Fibroblast of lung (primary cell): Measurements from ENCODE around the gene SLC16A8. TPM values are rescaled to one million over a fixed set of nuclear protein-coding genes. Genes with fewer than 3 reads are reported as not detected.

Source experiments
- DNase-seq, 2 donors: peaks; one replicate each; pipeline versions ENCODE4 v3.0.0 to v3.0.0-alpha.2; 2010; ENCODE audit warnings: low read depth in 2 of 2
- H2AFZ ChIP-seq: 2 replicates; pipeline ENCODE4 v1.5.1; 2012; ENCODE audit warnings: low read length, control low read depth, inconsistent platforms
- H3K27ac ChIP-seq: 2 replicates; pipeline ENCODE4 v1.5.1; 2011; ENCODE audit warnings: low read length, control low read depth; ENCODE audit not compliant: insufficient read depth
- H3K27me3 ChIP-seq: 2 replicates; pipeline ENCODE4 v1.5.1; 2011; ENCODE audit warnings: mild to moderate bottlenecking, low read length; ENCODE audit not compliant: control insufficient read depth, insufficient read depth
- H3K36me3 ChIP-seq: 2 replicates; pipeline ENCODE4 v1.5.1; 2011; ENCODE audit warnings: low read length; ENCODE audit not compliant: control insufficient read depth, insufficient read depth
- H3K4me1 ChIP-seq: 2 replicates; pipeline ENCODE4 v1.5.1; 2011; ENCODE audit warnings: low read length; ENCODE audit not compliant: control insufficient read depth, insufficient read depth; ENCODE audit errors: extremely low read depth
- H3K4me2 ChIP-seq: 2 replicates; pipeline ENCODE4 v1.5.1; 2011; ENCODE audit warnings: low read length, control low read depth; ENCODE audit not compliant: insufficient read depth; ENCODE audit errors: extremely low read depth
- H3K4me3 ChIP-seq, 4 experiments: fragments of 200-600 bp in 1 of 4; sonication (generic) in 1 of 4; replicated peaks in 1 of 4; 2 replicates each; pipeline ENCODE4 v1.5.1; 2011 to 2016; ENCODE audit warnings: low read length in 4 of 4, low read depth in 3 of 4, mild to moderate bottlenecking in 3 of 4, control low read depth in 2 of 4, inconsistent platforms in 1 of 4, mixed read lengths in 1 of 4; ENCODE audit not compliant: insufficient read depth in 1 of 4; ENCODE audit errors: control extremely low read depth in 1 of 4
- H3K79me2 ChIP-seq: 2 replicates; pipeline ENCODE4 v1.5.1; 2012; ENCODE audit warnings: mild to moderate bottlenecking, low read length, inconsistent platforms; ENCODE audit not compliant: control insufficient read depth, insufficient read depth
- H3K9ac ChIP-seq: 2 replicates; pipeline ENCODE4 v1.5.1; 2011; ENCODE audit warnings: mild to moderate bottlenecking, low read length, control low read depth; ENCODE audit not compliant: insufficient read depth
- H3K9me3 ChIP-seq: 2 replicates; pipeline ENCODE4 v1.5.1; 2012; ENCODE audit warnings: low read depth, low read length; ENCODE audit not compliant: control insufficient read depth, insufficient read depth
- H4K20me1 ChIP-seq: 2 replicates; pipeline ENCODE4 v1.5.1; 2011; ENCODE audit warnings: low read length; ENCODE audit not compliant: control insufficient read depth, insufficient read depth; ENCODE audit errors: extremely low read depth
- CTCF ChIP-seq, 2 donors: IDR thresholded peaks in 1 of 2; conservative IDR thresholded peaks in 1 of 2; 1 replicate in 1 of 2; 2 replicates in 1 of 2; pipeline ENCODE4 v1.5.1; 2011 to 2012; ENCODE audit warnings: low read length in 2 of 2, control low read depth in 1 of 2, inconsistent platforms in 1 of 2, low read depth in 1 of 2, mild to moderate bottlenecking in 1 of 2
- EZH2 ChIP-seq: IDR thresholded peaks from 2 replicates; pipeline ENCODE4 v1.5.1; 2012; ENCODE audit warnings: low read length, control low read depth, mild to moderate bottlenecking; ENCODE audit errors: missing control alignments
- polyA plus RNA-seq, 2 donors: library from polyadenylated mRNA; depleted of rRNA in 1 of 2; stranded (reverse) in 1 of 2; unstranded in 1 of 2; fragments of >200 nt; gene quantifications; 2 replicates each; pipeline ENCODE4 v1.2.1, GENCODE V29; 2011 to 2012; ENCODE audit warnings: missing spikeins in 1 of 2
- total RNA-seq: library from RNA; depleted of rRNA; stranded (reverse); fragments of >200 nt; gene quantifications from 2 replicates; pipeline ENCODE4 v1.2.1, GENCODE V29; 2014

Gene SLC16A8
- total and polyA plus RNA-seq, 2 donors (not counting 1 experiment from before 2014, with no cell fraction given) = under 0.01 TPM; not detected in 1

GRCh38 chr22:38114484-38115398, 30.8 kb upstream of the SLC16A8 start:
- Histone ChIP-seq H3K9me3 (no peaks in the 10 kb centered on the region), H3K4me3 (no peak overlapping the region), H3K36me3 (no peaks in the 10 kb centered on the region), H4K20me1 (no peaks in the 10 kb centered on the region), H3K27me3 (no peaks in the 10 kb centered on the region), H3K4me1 (no peaks in the 10 kb centered on the region), H2AFZ (no peak overlapping the region), H3K4me2 (no peak overlapping the region), H3K9ac (no peak overlapping the region), H3K79me2 (no peaks in the 10 kb centered on the region), H3K27ac (no peak overlapping the region)
- DNase-seq = peak; percentile 65 to 77
- TF ChIP-seq EZH2 (no peak), CTCF (conservative IDR thresholded peaks at IDR 0.05 in 1 of 2, IDR thresholded peaks at IDR 0.05 in 1 of 2; ENCODE audit: low read depth in 1 of 2, low read length in 2 of 2) (peak; percentile 91 to 93)

GRCh38 chr22:38112381-38112780, 28.4 kb upstream of the SLC16A8 start:
- no peaks in the 10 kb centered on the region for H3K4me1 ChIP-seq
- H4K20me1 ChIP-seq = no peaks in the 10 kb centered on the region
- no peak overlapping the region for H3K9ac ChIP-seq
- no peak for DNase-seq
- no peak overlapping the region for H3K4me3 ChIP-seq
- no peak overlapping the region for H2AFZ ChIP-seq
- no peaks in the 10 kb centered on the region for H3K9me3 ChIP-seq
- H3K4me2 ChIP-seq = no peak overlapping the region
- TF ChIP-seq CTCF (conservative IDR thresholded peaks at IDR 0.05 in 1 of 2, IDR thresholded peaks at IDR 0.05 in 1 of 2; ENCODE audit: low read depth in 1 of 2, low read length in 2 of 2) = no peak
- TF ChIP-seq EZH2 = no peak
- no peak overlapping the region for H3K27ac ChIP-seq
- H3K36me3 ChIP-seq = no peaks in the 10 kb centered on the region
- H3K27me3 ChIP-seq = no peaks in the 10 kb centered on the region
- no peaks in the 10 kb centered on the region for H3K79me2 ChIP-seq

GRCh38 chr22:38111925-38112355, 28.0 kb upstream of the SLC16A8 start:
- TF ChIP-seq CTCF (conservative IDR thresholded peaks at IDR 0.05 in 1 of 2, IDR thresholded peaks at IDR 0.05 in 1 of 2; ENCODE audit: low read depth in 1 of 2, low read length in 2 of 2) (no peak), EZH2 (no peak)
- Histone ChIP-seq H4K20me1 (no peaks in the 10 kb centered on the region), H3K27ac (no peak overlapping the region)

More at GRCh38 chr22:38111925-38112355, 28.0 kb upstream of the SLC16A8 start:
- DNase-seq = no peak
- no peak overlapping the region for H3K4me2 ChIP-seq
- H3K79me2 ChIP-seq = no peaks in the 10 kb centered on the region
- no peaks in the 10 kb centered on the region for H3K4me1 ChIP-seq
- no peak overlapping the region for H3K9ac ChIP-seq
- H3K4me3 ChIP-seq = no peak overlapping the region
- no peaks in the 10 kb centered on the region for H3K36me3 ChIP-seq
- H3K27me3 ChIP-seq = no peaks in the 10 kb centered on the region
- H3K9me3 ChIP-seq = no peaks in the 10 kb centered on the region
- no peak overlapping the region for H2AFZ ChIP-seq
